MM.1S (cell line): ENCODE measurements around the gene CYP4V2.

Source experiments
- CTCF ChIP-seq: fragments of 300-600 bp; sonication (generic); IDR thresholded peaks from 2 replicates; pipeline ENCODE4 v1.5.1; 2016; ENCODE audit warnings: antibody characterized with exemption, low read length, mixed read lengths
- EZH2 ChIP-seq: fragments of 300-600 bp; sonication (generic); optimal IDR thresholded peaks from 2 replicates; pipeline ENCODE3; 2017; ENCODE audit warnings: low read depth, mild to moderate bottlenecking, antibody characterized with exemption, low read length, mixed read lengths
- EZH2phosphoT487 ChIP-seq: fragments of 300-600 bp; sonication (generic); IDR thresholded peaks from 2 replicates; pipeline ENCODE4 v1.6.1; 2018; ENCODE audit warnings: antibody characterized with exemption, low read length

GRCh38 chr4:186149872-186150271, 41.5 kb upstream of the CYP4V2 start:
- no peak for TF ChIP-seq CTCF
- TF ChIP-seq EZH2, result no peak
- no peak for TF ChIP-seq EZH2phosphoT487
